HL-60 (cell line): Measurements from ENCODE around the gene BIRC5.

ENCODE experiments used
- DNase-seq, 2 experiments: peaks; one replicate each; pipeline ENCODE4 v3.0.0-alpha.2; 2010 to 2020; ENCODE audit warnings: low read depth in 1 of 2, low spot score in 1 of 2
- H3K27ac ChIP-seq: fragments of 250-450 bp; sonication (Bioruptor Pico); replicated peaks from 2 replicates; pipeline ENCODE4 v1.5.1; 2020; ENCODE audit warnings: mild to moderate bottlenecking, moderate library complexity
- H3K27me3 ChIP-seq: fragments of 250-450 bp; sonication (Bioruptor Pico); 2 replicates; pipeline ENCODE4 v1.5.1; 2021; ENCODE audit warnings: mild to moderate bottlenecking, moderate library complexity; ENCODE audit not compliant: insufficient read depth, poor library complexity, severe bottlenecking
- H3K4me3 ChIP-seq: replicated peaks from 2 replicates; pipeline ENCODE4 v1.5.1; 2011; ENCODE audit warnings: mild to moderate bottlenecking, control low read depth, low read length; ENCODE audit not compliant: insufficient read depth
- CTCF ChIP-seq: IDR thresholded peaks from one replicate; pipeline ENCODE4 v1.5.1; 2011; ENCODE audit warnings: low read length, control low read depth, inconsistent platforms; ENCODE audit not compliant: insufficient read depth
- GABPA ChIP-seq: IDR thresholded peaks from 2 replicates; pipeline ENCODE4 v1.6.1; 2012; ENCODE audit warnings: low read depth
- POLR2AphosphoS5 ChIP-seq: IDR thresholded peaks from 2 replicates; pipeline ENCODE4 v1.6.1; 2012; ENCODE audit warnings: low read depth
- REST ChIP-seq: IDR thresholded peaks from 2 replicates; pipeline ENCODE4 v1.6.1; 2012; ENCODE audit warnings: low read depth; ENCODE audit not compliant: insufficient replicate concordance
- SPI1 ChIP-seq: IDR thresholded peaks from 2 replicates; pipeline ENCODE4 v1.6.1; 2012; ENCODE audit warnings: low read depth, mild to moderate bottlenecking, borderline replicate concordance

The BIRC5 gene

GRCh38 chr17:78263063-78263735, 49.1 kb downstream of the BIRC5 start:
- Histone ChIP-seq H3K4me3 (no peak overlapping the region), H3K27me3 (no peaks in the 10 kb centered on the region), H3K27ac (peak overlapping the region; percentile 78)
- TF ChIP-seq GABPA (no peak), SPI1 (peak; percentile 25; the same call in 1 of the 2 replicates), POLR2AphosphoS5 (peak; percentile 33), REST (no peak), CTCF (no peak)
- peak; percentile 60 to 77 for DNase-seq

GRCh38 chr17:78263736-78264340, 49.8 kb downstream of the BIRC5 start:
- DNase-seq = no peak
- Histone ChIP-seq H3K27me3 (no peaks in the 10 kb centered on the region), H3K4me3 (no peak overlapping the region), H3K27ac (peak overlapping the region; percentile 78)
- TF ChIP-seq REST (no peak), GABPA (no peak), SPI1 (no peak), POLR2AphosphoS5 (no peak), CTCF (no peak)

GRCh38 chr17:78264590-78264989, 50.5 kb downstream of the BIRC5 start:
- Histone ChIP-seq H3K4me3 (no peak overlapping the region), H3K27ac (no peak overlapping the region), H3K27me3 (no peaks in the 10 kb centered on the region)
- no peak for TF ChIP-seq CTCF
- TF ChIP-seq POLR2AphosphoS5 = no peak
- no peak for TF ChIP-seq SPI1
- no peak for TF ChIP-seq GABPA
- no peak for DNase-seq
